Trophoblast cell (in vitro differentiated cells and primary cell): ENCODE measurements around the gene MTUS2.

ENCODE experiments used
- DNase-seq, 2 donors: peaks; one replicate each; pipeline ENCODE4 v3.0.0-alpha.2; 2016
- H2AFZ ChIP-seq: 2 replicates; pipeline ENCODE4 v1.6.1; 2013; ENCODE audit warnings: low read length, moderate library complexity, mild to moderate bottlenecking; ENCODE audit not compliant: insufficient read depth, poor library complexity
- H2AK5ac ChIP-seq: 2 replicates; pipeline ENCODE4 v1.6.1; 2013; ENCODE audit warnings: mild to moderate bottlenecking, low read length
- H2BK120ac ChIP-seq: 2 replicates; pipeline ENCODE4 v1.6.1; 2013; ENCODE audit warnings: low read length, mild to moderate bottlenecking, moderate library complexity; ENCODE audit not compliant: insufficient read depth, poor library complexity
- H2BK12ac ChIP-seq: 2 replicates; pipeline ENCODE4 v1.6.1; 2013; ENCODE audit warnings: mild to moderate bottlenecking, low read length, moderate library complexity
- H2BK5ac ChIP-seq: 2 replicates; pipeline ENCODE4 v1.6.1; 2013; ENCODE audit warnings: low read length, low read depth, moderate library complexity, mild to moderate bottlenecking; ENCODE audit not compliant: poor library complexity
- H3K14ac ChIP-seq: 2 replicates; pipeline ENCODE4 v1.6.1; 2013; ENCODE audit warnings: mild to moderate bottlenecking, low read length
- H3K18ac ChIP-seq: 2 replicates; pipeline ENCODE4 v1.6.1; 2013; ENCODE audit warnings: mild to moderate bottlenecking, low read length
- H3K23ac ChIP-seq: 2 replicates; pipeline ENCODE4 v1.6.1; 2013; ENCODE audit warnings: low read length
- H3K27ac ChIP-seq: 2 replicates; pipeline ENCODE4 v1.5.1; 2013; ENCODE audit warnings: low read depth, mild to moderate bottlenecking, inconsistent platforms, low read length, moderate library complexity
- H3K27me3 ChIP-seq: 2 replicates; pipeline ENCODE4 v1.6.1; 2013; ENCODE audit warnings: inconsistent platforms, mild to moderate bottlenecking, low read length, moderate library complexity; ENCODE audit not compliant: insufficient read depth
- H3K36me3 ChIP-seq, 2 experiments: 1 replicate in 1 of 2; 2 replicates in 1 of 2; pipeline ENCODE4 v1.6.1; 2013; ENCODE audit warnings: low read length in 2 of 2, mild to moderate bottlenecking in 2 of 2, moderate library complexity in 1 of 2; ENCODE audit not compliant: insufficient read depth in 2 of 2, control insufficient read depth in 1 of 2
- H3K4ac ChIP-seq: 2 replicates; pipeline ENCODE4 v1.6.1; 2013; ENCODE audit warnings: low read depth, mild to moderate bottlenecking, low read length, moderate library complexity
- H3K4me1 ChIP-seq, 2 experiments: 1 replicate in 1 of 2; 2 replicates in 1 of 2; pipeline ENCODE4 v1.6.1; 2013; ENCODE audit warnings: low read length in 2 of 2, mild to moderate bottlenecking in 2 of 2, moderate library complexity in 1 of 2; ENCODE audit not compliant: insufficient read depth in 2 of 2, control insufficient read depth in 1 of 2
- H3K4me2 ChIP-seq: 2 replicates; pipeline ENCODE4 v1.6.1; 2013; ENCODE audit warnings: inconsistent platforms, mild to moderate bottlenecking, low read length, moderate library complexity
- H3K4me3 ChIP-seq: 2 replicates; pipeline ENCODE4 v1.5.1; 2013; ENCODE audit warnings: mild to moderate bottlenecking, low read depth, low read length, inconsistent platforms
- H3K79me1 ChIP-seq: one replicate; pipeline ENCODE4 v1.6.1; 2013; ENCODE audit warnings: low read length
- H3K79me2 ChIP-seq: 2 replicates; pipeline ENCODE4 v1.6.1; 2013; ENCODE audit warnings: low read length, mild to moderate bottlenecking; ENCODE audit not compliant: control insufficient read depth, insufficient read depth, poor library complexity
- H3K9ac ChIP-seq: 2 replicates; pipeline ENCODE4 v1.6.1; 2013; ENCODE audit warnings: mild to moderate bottlenecking, low read length
- H3K9me3 ChIP-seq: 2 replicates; pipeline ENCODE4 v1.6.1; 2013; ENCODE audit warnings: low read depth, mild to moderate bottlenecking, control low read depth, inconsistent platforms, low read length; ENCODE audit not compliant: insufficient read depth
- H4K12ac ChIP-seq: 2 replicates; pipeline ENCODE4 v1.6.1; 2013; ENCODE audit warnings: low read depth, mild to moderate bottlenecking, low read length, moderate library complexity
- H4K8ac ChIP-seq: 2 replicates; pipeline ENCODE4 v1.6.1; 2013; ENCODE audit warnings: low read depth, mild to moderate bottlenecking, low read length, moderate library complexity
- H4K91ac ChIP-seq: one replicate; pipeline ENCODE4 v1.6.1; 2013; ENCODE audit warnings: low read depth, mild to moderate bottlenecking, low read length, moderate library complexity
- WGBS: extraction: QIAGEN DNeasy Blood & Tissue Kit; methylation state at CpG from one replicate; pipeline ENCODE4 v1.1.7; 2013; ENCODE audit warnings: missing lambda C conversion rate; ENCODE audit not compliant: insufficient read length, insufficient coverage; ENCODE audit errors: extremely low coverage; 5-methylcytosine and 5-hydroxymethylcytosine counted together

Gene MTUS2

GRCh38 chr13:29411481-29411880 lies 591.3 kb downstream of the MTUS2 start:
- no peaks in the 10 kb centered on the region for H3K36me3 ChIP-seq
- no peak overlapping the region for H3K4me3 ChIP-seq
- no peak overlapping the region for H3K27ac ChIP-seq
- no peak for DNase-seq
- H2AFZ ChIP-seq = no peak overlapping the region
- H3K27me3 ChIP-seq = no peaks in the 10 kb centered on the region
- no peak overlapping the region for H4K12ac ChIP-seq
- H2BK12ac ChIP-seq = no peak overlapping the region
- no peak overlapping the region for H4K91ac ChIP-seq
- H3K4me2 ChIP-seq = no peak overlapping the region
- no peak overlapping the region for H3K23ac ChIP-seq
- H2BK5ac ChIP-seq = no peak overlapping the region
- H2BK120ac ChIP-seq = no peak overlapping the region
- H3K79me1 ChIP-seq = no peaks in the 10 kb centered on the region
- H3K4me1 ChIP-seq = no peaks in the 10 kb centered on the region
- H3K4ac ChIP-seq = no peak overlapping the region
- WGBS = no CpG with 5 or more reads among the region's 2 CpGs
- H3K14ac ChIP-seq = no peak overlapping the region
- no peak overlapping the region for H4K8ac ChIP-seq
- no peak overlapping the region for H3K18ac ChIP-seq
- no peaks in the 10 kb centered on the region for H3K79me2 ChIP-seq
- no peak overlapping the region for H2AK5ac ChIP-seq
- no peak overlapping the region for H3K9ac ChIP-seq
- H3K9me3 ChIP-seq = peaks cover 1% of the 10 kb centered on the region

- no peak overlapping the region for H4K12ac ChIP-seq
- no peak overlapping the region for H2AFZ ChIP-seq
- no peak overlapping the region for H4K8ac ChIP-seq
- H3K79me1 ChIP-seq = no peaks in the 10 kb centered on the region
- no peak overlapping the region for H3K18ac ChIP-seq
- H3K27ac ChIP-seq = no peak overlapping the region
- H3K4me1 ChIP-seq = no peaks in the 10 kb centered on the region
- no peak overlapping the region for H2AK5ac ChIP-seq
- no peak overlapping the region for H3K23ac ChIP-seq
- H3K4me2 ChIP-seq = no peak overlapping the region
- DNase-seq = no peak
- no peaks in the 10 kb centered on the region for H3K79me2 ChIP-seq
- H3K9me3 ChIP-seq = peaks cover 3% of the 10 kb centered on the region
- H3K27me3 ChIP-seq = no peaks in the 10 kb centered on the region
- H2BK120ac ChIP-seq = no peak overlapping the region
- WGBS = no CpG with 5 or more reads among the region's 3 CpGs
- no peaks in the 10 kb centered on the region for H3K36me3 ChIP-seq
- no peak overlapping the region for H3K9ac ChIP-seq
- H3K4me3 ChIP-seq = no peak overlapping the region
- no peak overlapping the region for H2BK12ac ChIP-seq
- no peak overlapping the region for H3K14ac ChIP-seq
- no peak overlapping the region for H4K91ac ChIP-seq
- no peak overlapping the region for H2BK5ac ChIP-seq
- no peak overlapping the region for H3K4ac ChIP-seq
These were observed 597.9 kb downstream of the MTUS2 start for GRCh38 chr13:29418026-29418425.

GRCh38 chr13:29421118-29421517 lies 601.0 kb downstream of the MTUS2 start:
- no peak overlapping the region for H3K14ac ChIP-seq
- H3K4me3 ChIP-seq = no peak overlapping the region
- H2BK120ac ChIP-seq = no peak overlapping the region
- H3K27me3 ChIP-seq = no peaks in the 10 kb centered on the region
- no peak overlapping the region for H3K23ac ChIP-seq
- WGBS = no CpG with 5 or more reads among the region's 3 CpGs
- H2BK12ac ChIP-seq = no peak overlapping the region
- no peak overlapping the region for H2AK5ac ChIP-seq
- H3K79me2 ChIP-seq = no peaks in the 10 kb centered on the region
- H3K4ac ChIP-seq = no peak overlapping the region
- no peak overlapping the region for H2BK5ac ChIP-seq
- H3K4me2 ChIP-seq = no peak overlapping the region
- no peak overlapping the region for H2AFZ ChIP-seq
- H3K4me1 ChIP-seq = no peaks in the 10 kb centered on the region
- H3K27ac ChIP-seq = no peak overlapping the region
- no peaks in the 10 kb centered on the region for H3K79me1 ChIP-seq
- H4K8ac ChIP-seq = no peak overlapping the region
- no peak overlapping the region for H4K91ac ChIP-seq
- DNase-seq = no peak
- peaks cover 3% of the 10 kb centered on the region for H3K9me3 ChIP-seq
- H3K9ac ChIP-seq = no peak overlapping the region
- no peak overlapping the region for H3K18ac ChIP-seq
- H4K12ac ChIP-seq = no peak overlapping the region
- H3K36me3 ChIP-seq = no peaks in the 10 kb centered on the region

GRCh38 chr13:29422015-29422414 lies 601.9 kb downstream of the MTUS2 start:
- Histone ChIP-seq H3K9ac (no peak overlapping the region), H2BK120ac (no peak overlapping the region), H3K27me3 (no peaks in the 10 kb centered on the region), H2AK5ac (no peak overlapping the region), H4K12ac (no peak overlapping the region), H4K91ac (no peak overlapping the region), H3K79me1 (no peaks in the 10 kb centered on the region), H3K23ac (no peak overlapping the region), H2AFZ (no peak overlapping the region), H2BK5ac (no peak overlapping the region), H3K14ac (no peak overlapping the region), H3K4ac (no peak overlapping the region), H3K4me3 (no peak overlapping the region), H3K9me3 (peaks cover 3% of the 10 kb centered on the region), H3K79me2 (no peaks in the 10 kb centered on the region), H3K4me1 (no peaks in the 10 kb centered on the region), H2BK12ac (no peak overlapping the region), H3K36me3 (no peaks in the 10 kb centered on the region), H3K27ac (no peak overlapping the region), H3K18ac (no peak overlapping the region), H3K4me2 (no peak overlapping the region), H4K8ac (no peak overlapping the region)
- no CpG with 5 or more reads among the region's 5 CpGs for WGBS
- no peak for DNase-seq
